ENCODE measurements around the gene RYR3.

Gene RYR3

DNA sequence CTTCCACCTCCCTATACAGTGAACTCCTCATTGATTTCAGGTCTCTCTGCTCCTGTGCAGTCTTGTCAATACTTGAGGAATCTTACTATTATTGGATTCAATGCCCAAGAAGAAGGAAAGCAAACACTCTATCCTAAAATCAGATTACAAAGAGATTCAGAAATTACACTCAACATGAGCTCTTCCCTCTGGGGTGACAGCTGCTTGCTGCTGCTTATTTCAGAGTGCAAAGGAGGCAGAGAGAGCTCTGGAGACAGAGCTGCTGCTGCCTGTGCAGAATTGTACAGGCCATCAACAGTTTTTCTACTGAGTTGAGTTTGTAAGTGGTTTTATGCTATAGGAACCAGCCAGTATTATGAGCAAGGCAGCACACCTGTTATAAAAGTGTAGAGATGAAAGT lies 7.1 kb downstream of the RYR3 start:
- DNase-seq: no peak

DNA sequence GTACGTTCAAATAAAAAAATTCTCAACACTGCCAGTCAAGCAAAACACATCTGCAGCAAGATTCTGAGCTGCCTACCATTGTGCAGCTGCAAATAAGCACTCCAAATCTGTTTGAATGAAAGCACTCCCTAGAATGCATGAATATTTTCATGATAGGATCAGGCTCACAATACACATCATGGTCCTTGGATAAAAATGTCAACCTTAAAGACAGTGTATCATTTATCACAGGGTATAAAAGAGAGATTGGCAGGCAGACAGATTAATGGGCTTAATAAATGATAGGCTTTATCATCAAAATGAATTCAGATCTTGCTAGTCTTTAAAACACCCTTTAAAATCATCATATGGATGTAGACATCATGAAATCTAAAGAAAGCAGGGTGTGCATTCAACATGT lies 9.2 kb downstream of the RYR3 start:
- DNase-seq: no peak

GRCh38 chr15:33322091-33322490 lies 11.3 kb downstream of the RYR3 start:
- DNase-seq: peak in 11 of 56 donors; percentile 4 to 35 (median 16)

- no peak for DNase-seq
Measured at GRCh38 chr15:33324609-33325008, 13.8 kb downstream of the RYR3 start.

- DNase-seq: no peak
Measured at GRCh38 chr15:33326908-33327307, 16.1 kb downstream of the RYR3 start.

DNA sequence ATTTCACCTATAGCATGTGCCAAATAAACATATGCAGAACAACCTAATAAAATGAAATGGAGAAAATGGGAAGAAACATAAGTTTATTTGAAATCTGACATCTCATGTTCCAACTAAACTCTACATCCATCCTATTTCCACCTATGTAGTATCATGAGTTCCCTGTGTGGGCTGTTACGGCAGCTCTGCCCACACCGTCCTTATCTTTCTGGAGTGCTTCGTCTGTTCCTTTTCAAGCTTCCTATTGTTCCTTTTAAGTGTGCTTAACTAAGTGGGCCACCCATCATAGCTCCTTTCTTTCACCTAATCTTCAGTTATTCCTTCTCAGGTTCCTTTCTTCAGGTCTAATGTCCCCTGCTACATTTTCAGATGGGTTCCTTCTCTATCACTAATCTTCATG lies 17.3 kb downstream of the RYR3 start:
- no peak for DNase-seq

- DNase-seq: no peak
Measured at GRCh38 chr15:33329457-33329856, 18.7 kb downstream of the RYR3 start.

DNA sequence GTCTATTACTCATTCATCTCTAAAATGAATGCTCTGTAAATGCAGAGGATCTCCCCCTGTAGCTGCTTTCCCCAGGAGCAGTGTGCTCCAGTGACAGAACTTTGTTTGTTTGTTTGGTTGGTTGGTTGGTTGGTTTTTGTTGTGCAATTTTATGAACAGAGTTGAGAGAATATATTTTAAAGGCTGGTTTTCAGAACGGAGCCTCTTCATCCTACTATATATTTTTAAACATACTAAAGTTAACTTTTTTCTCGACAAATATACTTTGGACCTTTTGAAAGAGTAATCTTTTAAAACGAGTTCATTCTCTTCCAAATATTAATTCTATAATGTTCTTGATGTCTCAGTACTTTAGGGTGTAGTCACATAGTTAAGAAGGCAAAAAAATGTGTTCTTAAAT lies 20.2 kb downstream of the RYR3 start:
- DNase-seq: no peak

GRCh38 chr15:33341953-33342352 lies 31.2 kb downstream of the RYR3 start:
- peak in 2 of 56 donors; percentile 2 to 5 for DNase-seq

DNA sequence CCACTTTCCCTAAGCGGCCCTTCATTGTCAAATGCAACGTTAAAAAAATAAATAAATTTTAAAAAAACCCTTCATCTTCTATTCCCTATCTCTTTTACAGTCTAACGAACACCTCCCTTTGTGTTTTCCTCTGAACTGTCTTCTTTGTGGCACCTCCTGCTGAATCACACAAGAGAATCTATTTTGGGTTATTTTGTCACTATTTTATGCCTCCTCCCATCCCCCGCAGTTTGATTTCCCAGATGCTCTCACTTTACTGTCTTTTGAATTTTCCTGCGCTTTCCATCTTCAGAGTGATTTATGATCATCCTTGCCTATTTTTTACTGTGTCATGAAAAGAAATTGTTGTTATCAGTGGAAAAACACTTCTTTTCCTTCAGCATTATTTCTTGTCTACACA lies 32.5 kb downstream of the RYR3 start:
- no peak for DNase-seq

DNA sequence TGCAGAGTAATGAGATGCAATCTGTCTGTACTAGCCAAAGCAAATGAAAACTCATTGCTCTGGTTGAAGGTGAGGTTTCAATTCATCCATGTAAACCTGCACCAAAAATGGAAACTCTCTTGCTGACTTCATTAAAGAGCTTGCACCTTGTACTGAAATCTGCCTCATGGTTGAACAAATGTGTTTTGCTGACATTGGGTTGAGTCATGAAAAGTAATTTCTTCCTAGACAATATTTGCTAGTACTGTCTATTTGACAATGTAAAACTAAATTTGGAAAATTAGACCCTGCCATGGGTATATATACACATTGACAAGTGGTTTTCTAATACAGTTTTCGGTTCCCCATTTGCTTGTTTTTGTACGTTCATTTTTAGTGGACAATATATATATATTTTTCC lies 33.3 kb downstream of the RYR3 start:
- DNase-seq: no peak

DNA sequence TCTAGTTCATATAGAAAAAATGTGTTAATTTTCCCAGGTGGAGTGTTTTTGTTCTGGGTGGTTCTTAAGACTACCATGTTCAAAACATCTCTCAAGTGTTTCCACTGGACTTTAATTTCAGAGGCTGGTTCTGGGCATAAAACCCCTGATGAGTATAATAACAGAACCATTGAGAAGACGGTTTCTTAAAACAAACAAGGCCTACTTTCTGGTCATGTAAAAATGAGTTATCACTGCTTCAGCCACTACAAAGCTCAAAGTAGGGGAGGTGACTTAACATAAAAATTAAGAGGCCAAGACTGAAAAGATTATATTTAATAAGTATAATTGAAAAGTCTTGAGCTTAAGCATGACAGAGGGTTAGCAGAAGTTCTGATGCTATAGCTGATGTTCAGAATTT lies 33.8 kb downstream of the RYR3 start:
- no peak for DNase-seq

DNA sequence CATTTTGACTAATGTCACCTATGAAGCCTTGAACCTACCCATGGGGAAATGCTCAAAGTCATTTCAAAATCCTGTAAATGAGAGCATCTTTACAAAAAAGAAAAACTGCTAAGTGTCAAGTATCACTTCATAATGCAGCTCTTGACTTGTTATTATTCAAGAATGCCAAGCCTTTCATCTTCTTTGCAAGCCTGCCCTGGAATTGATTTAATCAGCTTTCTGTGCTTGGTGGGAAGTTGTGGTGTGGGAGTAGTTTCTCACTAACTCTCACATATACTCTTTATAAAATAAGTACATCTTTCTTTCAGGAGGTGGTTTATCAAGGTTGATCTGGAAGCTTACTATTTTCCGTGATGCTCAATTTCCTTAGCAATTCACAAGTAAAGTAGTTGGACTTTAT lies 43.6 kb downstream of the RYR3 start:
- no peak for DNase-seq

DNA sequence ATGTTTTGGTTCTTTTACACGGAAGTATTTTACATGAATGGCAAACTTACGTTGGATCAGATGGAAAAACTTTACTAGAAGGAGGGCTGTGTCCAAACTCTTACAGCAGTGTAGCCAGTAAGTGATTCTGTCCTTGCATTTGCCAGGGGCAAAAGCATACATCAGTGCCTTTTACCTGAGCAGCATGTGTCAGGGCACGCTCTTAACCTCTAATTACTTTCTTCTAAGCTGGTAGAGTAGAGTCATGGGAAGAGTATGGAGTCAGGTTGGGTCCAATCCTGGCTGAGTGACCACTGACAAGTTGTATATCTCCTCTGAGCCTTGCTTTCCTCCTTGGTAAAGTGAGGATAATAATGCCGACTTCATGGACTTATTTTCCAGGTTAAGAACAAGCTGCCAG lies 47.1 kb downstream of the RYR3 start:
- no peak for DNase-seq

DNA sequence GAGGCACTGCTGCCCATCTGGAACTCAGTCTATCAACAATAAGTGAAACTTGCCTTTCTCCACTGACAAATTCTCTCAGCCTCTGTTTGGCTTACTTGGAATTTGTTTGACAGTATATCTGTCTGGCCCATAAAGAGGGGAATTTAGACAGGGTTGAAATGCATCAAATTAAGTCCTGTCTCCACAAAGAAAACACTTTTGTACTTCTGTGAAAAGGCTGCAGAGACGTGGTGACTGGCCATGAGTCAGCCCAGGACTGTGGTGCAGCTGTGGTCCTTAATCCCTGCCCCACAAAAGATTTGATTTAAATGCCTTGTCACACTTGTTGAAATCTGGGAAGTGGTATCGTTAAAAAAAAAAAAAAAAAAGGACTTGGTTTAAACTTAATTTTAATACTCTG lies 47.5 kb downstream of the RYR3 start:
- peak in 1 of 56 donors; percentile 14 for DNase-seq

DNA sequence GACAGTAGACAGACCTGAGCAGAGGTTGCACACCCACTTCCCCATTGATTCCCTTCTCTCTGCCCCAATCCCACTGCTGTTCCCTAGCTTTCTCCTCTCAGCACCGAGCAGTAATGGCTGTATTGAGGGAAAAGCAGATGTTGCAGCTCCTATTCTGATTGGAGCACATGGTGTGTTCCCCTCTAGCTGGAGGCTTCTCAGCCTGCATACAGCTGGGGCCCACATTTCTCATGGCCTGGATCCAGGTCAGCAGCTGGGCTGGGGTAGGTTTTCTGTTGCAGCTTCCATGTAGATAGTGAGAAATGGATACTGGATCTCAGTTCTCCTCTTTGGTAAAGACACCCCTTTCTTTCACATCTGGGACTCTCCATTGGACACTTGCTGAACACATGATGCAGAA lies 50.1 kb downstream of the RYR3 start:
- DNase-seq: no peak

DNA sequence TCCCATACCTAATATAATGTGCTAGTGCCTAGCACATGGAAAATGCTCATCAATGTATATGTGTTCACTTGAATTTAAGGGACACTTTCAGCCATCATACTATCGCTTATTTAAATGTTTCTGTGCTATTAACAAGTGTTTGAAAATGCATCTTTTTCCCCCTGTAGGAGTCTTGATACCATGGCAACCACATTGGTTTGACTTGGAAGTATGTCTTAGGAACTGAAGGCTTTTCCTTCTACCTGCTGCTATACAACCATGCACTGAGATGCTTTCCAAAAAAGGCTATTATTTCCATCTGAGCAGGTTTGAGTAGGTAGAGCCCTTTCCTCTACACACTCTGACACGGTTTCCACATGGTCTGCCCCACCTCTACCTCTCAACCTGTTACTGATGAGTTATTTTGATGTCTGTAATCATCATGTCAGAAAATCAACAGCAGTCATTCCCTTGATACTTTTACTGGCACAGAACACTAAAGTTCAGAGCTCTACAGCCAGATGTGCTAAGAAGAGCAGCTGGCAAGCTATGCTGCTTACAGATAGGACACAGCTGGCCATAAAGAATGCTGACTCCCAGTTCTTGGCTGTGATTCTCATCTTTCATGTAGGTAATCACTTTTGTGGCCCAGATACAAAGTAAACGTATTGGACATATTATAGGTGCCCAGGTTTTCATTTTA lies 59.3 kb downstream of the RYR3 start:
- DNase-seq: no peak

DNA sequence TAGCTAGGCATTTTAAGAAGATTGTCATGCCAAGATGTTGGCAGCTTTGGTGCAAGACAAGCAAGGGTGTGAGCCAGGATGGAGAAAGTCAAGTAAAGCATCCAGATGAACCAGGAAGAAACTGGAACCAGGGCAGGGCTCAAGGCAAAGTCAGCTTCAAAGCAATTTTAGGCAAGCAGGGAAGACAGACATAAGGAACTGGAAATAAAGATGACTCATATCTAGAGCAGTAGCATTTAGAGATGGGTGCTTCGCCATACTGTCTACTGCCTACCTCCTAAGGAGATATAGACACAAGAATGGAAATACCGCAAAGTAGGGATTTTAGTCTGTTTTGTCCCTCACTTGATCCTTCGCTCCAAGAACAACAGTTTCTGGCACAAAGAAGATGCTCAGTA lies 59.9 kb downstream of the RYR3 start:
- no peak for DNase-seq

DNA sequence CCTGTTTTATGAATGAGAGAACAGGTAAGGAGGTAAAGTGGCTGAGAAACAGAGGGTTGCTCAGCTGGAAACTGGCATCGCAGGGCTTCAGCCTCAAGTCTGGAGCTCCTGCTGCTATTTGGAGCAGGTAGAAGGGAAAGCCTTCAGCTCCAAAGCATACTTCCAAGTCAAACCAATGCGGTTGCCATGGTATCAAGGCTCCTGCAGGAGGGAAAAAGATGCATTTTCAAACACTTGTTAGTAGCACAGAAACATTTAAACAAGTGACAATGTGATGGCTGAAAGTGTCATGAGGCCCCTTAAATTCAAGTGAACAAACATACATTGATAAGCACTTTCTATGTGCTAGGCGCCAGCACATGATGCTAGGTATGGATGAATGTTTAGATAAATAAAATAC lies 60.4 kb downstream of the RYR3 start:
- peak in 6 of 56 donors; percentile 3 to 15 (median 10) for DNase-seq

DNA sequence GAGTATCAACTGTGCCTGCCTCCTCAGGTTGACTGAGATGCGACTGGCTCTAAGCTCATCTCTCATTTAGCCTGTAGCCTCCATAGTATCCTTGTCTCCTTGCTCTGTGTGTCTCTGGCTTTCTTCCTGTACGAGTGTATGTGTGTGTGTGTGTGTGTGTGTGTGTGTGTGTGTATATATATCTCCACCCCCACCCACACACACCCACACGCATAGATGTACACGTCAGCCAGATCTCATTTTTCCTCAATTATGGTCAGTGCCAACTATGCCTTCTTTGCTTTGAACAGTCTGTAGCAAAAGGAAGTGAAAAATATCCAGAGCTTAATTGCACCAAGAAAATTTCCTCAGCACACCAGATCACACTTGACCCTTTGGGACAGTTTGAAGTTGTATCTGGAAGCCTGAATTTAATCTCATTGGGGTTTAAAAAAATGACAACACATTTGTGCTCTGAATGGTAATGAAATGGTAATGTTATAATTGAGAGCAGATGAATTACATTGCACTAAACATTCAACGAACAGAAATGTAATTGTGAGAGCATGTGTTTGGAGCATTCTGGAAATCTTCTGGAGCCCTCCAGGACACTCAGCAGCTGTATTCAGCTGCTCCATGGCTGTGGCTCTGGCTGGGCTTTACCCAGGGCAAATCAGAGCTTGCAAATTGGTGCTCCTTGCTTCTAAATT lies 63.6 kb downstream of the RYR3 start:
- DNase-seq: peak in 4 of 56 donors; percentile 2 to 49 (median 6)

GRCh38 chr15:33375236-33375635 lies 64.5 kb downstream of the RYR3 start:
- no peak for DNase-seq

DNA sequence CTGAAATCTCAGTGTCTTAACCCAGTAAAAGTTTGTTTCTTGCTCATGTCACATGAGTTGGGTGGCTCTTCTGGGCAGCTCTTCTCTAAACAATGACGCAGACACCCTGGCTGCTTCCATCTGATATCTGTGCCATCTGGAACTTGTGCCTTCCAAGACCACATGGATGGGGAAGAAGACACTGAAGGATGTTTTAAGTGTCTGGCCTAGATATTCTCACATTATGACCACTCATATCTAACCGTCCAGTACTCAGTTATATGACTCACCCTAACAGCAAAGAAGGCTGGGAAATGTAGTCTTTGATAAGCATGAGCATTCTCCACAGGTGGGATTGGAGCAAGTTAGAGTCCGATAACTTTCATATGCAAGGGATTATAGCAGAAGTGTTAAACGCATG lies 66.4 kb downstream of the RYR3 start:
- no peak for DNase-seq

DNA sequence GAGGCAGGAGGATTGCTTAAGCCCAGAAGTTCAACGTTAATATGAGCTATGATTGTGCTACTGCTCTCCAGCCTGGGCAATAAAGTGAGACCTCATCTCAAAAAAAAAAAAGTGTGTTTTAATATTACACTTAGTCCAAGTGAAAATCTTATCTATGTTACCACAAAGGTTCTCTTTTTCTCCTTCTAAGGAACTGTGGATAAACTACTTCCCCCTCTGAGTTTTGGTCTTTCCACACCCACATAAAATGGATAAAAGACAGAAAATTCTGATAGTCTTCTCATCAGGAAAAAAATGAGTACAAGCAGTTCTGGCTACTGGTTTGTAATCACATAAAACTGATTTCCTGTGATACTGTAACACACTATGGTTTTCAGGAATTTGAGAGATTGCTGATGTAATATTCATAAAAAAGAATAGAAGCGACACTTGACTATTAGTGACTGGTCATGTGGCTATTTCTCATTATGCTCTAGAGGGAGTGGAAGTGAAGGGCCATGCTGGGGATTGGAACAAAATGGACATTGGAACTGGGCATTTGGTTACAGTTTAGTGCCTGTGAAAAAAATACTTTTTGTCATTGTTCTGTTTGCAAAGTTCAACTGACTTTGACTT lies 68.2 kb downstream of the RYR3 start:
- DNase-seq: no peak
